ENCODE measurements around the gene UBE2D3.
A peak's percentile ranks its signal among the peaks of the same experiment; 100 is the strongest.

The UBE2D3 gene

GRCh38 chr4:102787944-102788343 lies 39.4 kb downstream of the UBE2D3 start:
- no peak for DNase-seq

- DNase-seq: no peak
Measured at GRCh38 chr4:102787096-102787881, 40.1 kb downstream of the UBE2D3 start.

- no peak for DNase-seq
Measured at GRCh38 chr4:102786279-102786678, 41.1 kb downstream of the UBE2D3 start.

- no peak for DNase-seq
Measured at GRCh38 chr4:102783006-102783405, 44.3 kb downstream of the UBE2D3 start.

GRCh38 chr4:102781570-102781969 lies 45.8 kb downstream of the UBE2D3 start:
- no peak for DNase-seq

GRCh38 chr4:102780476-102781144 lies 46.7 kb downstream of the UBE2D3 start:
- peak; percentile 18 to 27 for DNase-seq

GRCh38 chr4:102779204-102779603 lies 48.1 kb downstream of the UBE2D3 start:
- no peak for DNase-seq

GRCh38 chr4:102778720-102779119 lies 48.6 kb downstream of the UBE2D3 start:
- DNase-seq: peak; percentile 41 to 64

- no peak for DNase-seq
Measured at GRCh38 chr4:102775805-102776204, 51.5 kb downstream of the UBE2D3 start.

- DNase-seq: no peak
Measured at GRCh38 chr4:102774254-102774653, 53.1 kb downstream of the UBE2D3 start.

GRCh38 chr4:102772738-102773340 lies 54.5 kb downstream of the UBE2D3 start:
- DNase-seq: no peak

GRCh38 chr4:102764901-102765300 lies 62.5 kb downstream of the UBE2D3 start:
- no peak for DNase-seq

- no peak for DNase-seq
Measured at GRCh38 chr4:102761906-102762305, 65.4 kb downstream of the UBE2D3 start.

- no peak for DNase-seq
Measured at GRCh38 chr4:102761296-102761701, 66.1 kb downstream of the UBE2D3 start.

- DNase-seq: peak; percentile 26 to 72
Measured at GRCh38 chr4:102760645-102761295, 66.6 kb downstream of the UBE2D3 start, which contains the start of gene MANBA. MANBA (minus strand) TSS chr4:102760968; CDS start chr4:102760894, 74 bp downstream.

- no peak for DNase-seq
Measured at GRCh38 chr4:102759831-102760644, 67.3 kb downstream of the UBE2D3 start.

GRCh38 chr4:102758241-102759160 lies 68.8 kb downstream of the UBE2D3 start:
- no peak for DNase-seq

GRCh38 chr4:102757681-102758080 lies 69.7 kb downstream of the UBE2D3 start:
- no peak for DNase-seq

- no peak for DNase-seq
Measured at GRCh38 chr4:102754044-102754443, 73.3 kb downstream of the UBE2D3 start.

GRCh38 chr4:102751941-102752340 lies 75.4 kb downstream of the UBE2D3 start:
- no peak for DNase-seq
